Brain microvascular endothelial cell (primary cell): ENCODE measurements around the gene KCNMA1.

ENCODE experiments used
- DNase-seq: peaks from one replicate; pipeline ENCODE4 v3.0.0-alpha.2; 2020
- H3K27ac ChIP-seq: fragments of 250-450 bp; sonication (Bioruptor Pico); 2 replicates; pipeline ENCODE4 v1.5.1; 2020; ENCODE audit warnings: mild to moderate bottlenecking, moderate library complexity
- H3K27me3 ChIP-seq: fragments of 250-450 bp; sonication (Bioruptor Pico); replicated peaks from 2 replicates; pipeline ENCODE4 v1.5.1; 2020; ENCODE audit warnings: mild to moderate bottlenecking
- H3K36me3 ChIP-seq: fragments of 250-450 bp; sonication (Bioruptor Pico); replicated peaks from 2 replicates; pipeline ENCODE4 v1.5.1; 2020; ENCODE audit warnings: mild to moderate bottlenecking
- H3K4me3 ChIP-seq: 2 replicates; pipeline ENCODE4 v1.5.1; 2011; ENCODE audit warnings: low read depth, mild to moderate bottlenecking, control low read depth, low read length, moderate library complexity
- in situ Hi-C: cut with HindIII; loops from 2 replicates; pipeline ENCODE4 v1.10.0; 2017; ENCODE audit warnings: low sequenced_read_pairs, low pct_ligation_motif_present
- TF ChIP-seq, protein P1 (sequence below): IDR thresholded peaks from 2 replicates; pipeline ENCODE4 v1.5.1; 2011; ENCODE audit warnings: low read depth, mild to moderate bottlenecking, moderate library complexity, low read length, control low read depth, inconsistent platforms; ENCODE audit errors: missing control alignments

The KCNMA1 gene

DNA sequence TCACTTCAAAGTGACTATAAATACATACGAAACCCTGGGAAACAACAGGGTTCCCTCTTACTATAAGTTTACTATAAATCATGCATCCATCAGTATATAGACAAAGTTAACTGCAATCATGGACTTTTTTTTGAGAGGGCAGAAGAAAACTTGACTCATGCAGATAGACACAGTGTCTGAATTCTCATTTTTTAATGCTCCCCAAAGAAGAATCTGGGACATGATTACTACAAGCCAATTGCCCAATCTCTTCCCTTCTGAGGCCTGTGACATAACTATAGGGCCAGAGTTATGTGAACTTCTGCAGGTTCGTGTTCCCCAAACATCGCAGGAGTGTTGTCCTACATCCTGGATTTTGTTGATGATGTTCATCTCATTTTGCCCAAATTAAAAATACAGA lies 376.5 kb downstream of the KCNMA1 start:
- TF ChIP-seq, protein P1, sequence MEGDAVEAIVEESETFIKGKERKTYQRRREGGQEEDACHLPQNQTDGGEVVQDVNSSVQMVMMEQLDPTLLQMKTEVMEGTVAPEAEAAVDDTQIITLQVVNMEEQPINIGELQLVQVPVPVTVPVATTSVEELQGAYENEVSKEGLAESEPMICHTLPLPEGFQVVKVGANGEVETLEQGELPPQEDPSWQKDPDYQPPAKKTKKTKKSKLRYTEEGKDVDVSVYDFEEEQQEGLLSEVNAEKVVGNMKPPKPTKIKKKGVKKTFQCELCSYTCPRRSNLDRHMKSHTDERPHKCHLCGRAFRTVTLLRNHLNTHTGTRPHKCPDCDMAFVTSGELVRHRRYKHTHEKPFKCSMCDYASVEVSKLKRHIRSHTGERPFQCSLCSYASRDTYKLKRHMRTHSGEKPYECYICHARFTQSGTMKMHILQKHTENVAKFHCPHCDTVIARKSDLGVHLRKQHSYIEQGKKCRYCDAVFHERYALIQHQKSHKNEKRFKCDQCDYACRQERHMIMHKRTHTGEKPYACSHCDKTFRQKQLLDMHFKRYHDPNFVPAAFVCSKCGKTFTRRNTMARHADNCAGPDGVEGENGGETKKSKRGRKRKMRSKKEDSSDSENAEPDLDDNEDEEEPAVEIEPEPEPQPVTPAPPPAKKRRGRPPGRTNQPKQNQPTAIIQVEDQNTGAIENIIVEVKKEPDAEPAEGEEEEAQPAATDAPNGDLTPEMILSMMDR: no peak
- Histone ChIP-seq H3K4me3 (no peak overlapping the region), H3K27me3 (no peaks in the 10 kb centered on the region), H3K27ac (no peak overlapping the region), H3K36me3 (no peaks in the 10 kb centered on the region)
- no peak for DNase-seq
- in situ Hi-C loops: no loop called here

DNA sequence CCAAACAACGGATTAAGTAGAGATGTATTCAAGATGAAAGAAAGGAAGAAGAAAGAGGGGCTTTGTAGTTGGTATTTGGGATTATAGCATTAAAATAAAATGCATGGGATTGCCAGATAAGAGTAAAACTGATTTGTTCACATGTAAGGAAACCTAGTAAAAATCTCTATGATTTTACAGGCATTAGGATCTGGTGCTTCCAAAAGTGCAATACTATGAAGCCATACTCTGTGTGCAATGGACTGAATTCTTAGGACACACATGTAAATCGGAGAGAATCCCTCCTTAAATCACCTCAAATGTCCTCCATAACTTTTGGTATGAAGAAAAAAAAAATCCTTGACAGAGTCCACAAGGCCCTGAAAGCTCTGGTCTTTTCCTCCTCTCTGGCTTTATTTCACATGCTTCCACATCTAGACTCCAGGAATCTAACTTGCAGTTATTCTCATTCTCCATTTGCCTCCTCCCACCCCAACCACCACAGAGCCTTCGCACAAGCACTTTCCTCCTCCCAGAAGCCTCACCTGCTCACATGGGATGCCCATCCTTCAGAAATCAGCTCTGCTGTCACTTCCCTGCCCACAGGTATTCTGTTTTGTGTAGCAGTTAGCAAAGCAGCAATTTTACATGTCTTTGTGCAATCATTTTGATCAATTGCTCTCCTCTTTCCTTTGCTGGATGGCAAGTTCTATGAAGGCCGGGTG lies 378.3 kb downstream of the KCNMA1 start:
- H3K36me3 ChIP-seq: no peaks in the 10 kb centered on the region
- in situ Hi-C loops: no loop called here
- TF ChIP-seq, protein P1: no peak
- H3K4me3 ChIP-seq: no peak overlapping the region
- no peaks in the 10 kb centered on the region for H3K27me3 ChIP-seq
- no peak for DNase-seq
- H3K27ac ChIP-seq: no peak overlapping the region

DNA sequence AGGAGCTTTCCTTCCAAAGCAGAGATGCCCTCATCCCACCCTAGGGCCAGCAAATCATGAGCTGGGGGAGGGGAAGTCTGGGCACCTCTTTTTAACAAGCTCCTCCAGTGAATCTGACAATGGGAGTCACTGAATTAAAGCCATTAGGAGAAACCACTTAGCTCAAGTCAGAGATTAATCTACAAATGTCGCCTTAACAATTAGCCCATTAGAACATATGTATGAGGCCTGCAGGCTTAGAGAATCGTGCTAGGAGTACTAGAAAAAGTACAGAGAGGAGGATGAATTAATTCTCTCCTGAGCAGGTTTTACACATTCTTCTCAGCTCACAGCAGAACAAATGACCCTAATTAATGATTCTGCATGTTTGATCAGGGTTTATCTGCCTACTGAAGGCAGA lies 381.3 kb downstream of the KCNMA1 start:
- Histone ChIP-seq H3K4me3 (no peak overlapping the region), H3K27ac (no peak overlapping the region), H3K36me3 (no peaks in the 10 kb centered on the region), H3K27me3 (no peaks in the 10 kb centered on the region)
- TF ChIP-seq, protein P1: no peak
- no peak for DNase-seq
- in situ Hi-C loops: no loop called here

DNA sequence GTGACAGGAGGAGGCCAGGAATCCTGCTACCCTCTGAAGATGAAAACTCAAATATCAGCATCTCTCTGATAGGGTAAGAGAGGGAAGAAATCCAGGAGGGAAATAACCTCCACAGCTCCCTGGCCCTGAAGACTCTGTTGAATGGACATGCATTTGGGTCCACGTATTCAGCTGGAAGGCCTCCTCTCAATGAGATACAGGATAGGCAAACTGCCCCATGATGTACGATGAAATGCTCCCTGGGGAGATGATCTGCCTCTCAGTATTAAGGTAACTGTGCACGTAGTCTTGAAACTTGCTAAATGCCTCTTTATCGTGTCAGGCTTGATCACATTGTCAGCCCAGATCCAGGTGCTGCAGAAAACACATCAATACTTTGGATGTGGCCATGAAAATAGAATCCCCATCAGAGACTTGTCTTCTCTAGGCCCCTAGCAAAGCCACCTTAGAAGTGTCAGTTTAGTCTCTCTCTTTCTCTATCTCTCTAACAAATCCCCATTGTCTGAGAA lies 384.0 kb downstream of the KCNMA1 start:
- H3K4me3 ChIP-seq: no peak overlapping the region
- TF ChIP-seq, protein P1: no peak
- no peak for DNase-seq
- H3K27me3 ChIP-seq: no peaks in the 10 kb centered on the region
- no peak overlapping the region for H3K27ac ChIP-seq
- H3K36me3 ChIP-seq: no peaks in the 10 kb centered on the region
- in situ Hi-C loops: no loop called here

DNA sequence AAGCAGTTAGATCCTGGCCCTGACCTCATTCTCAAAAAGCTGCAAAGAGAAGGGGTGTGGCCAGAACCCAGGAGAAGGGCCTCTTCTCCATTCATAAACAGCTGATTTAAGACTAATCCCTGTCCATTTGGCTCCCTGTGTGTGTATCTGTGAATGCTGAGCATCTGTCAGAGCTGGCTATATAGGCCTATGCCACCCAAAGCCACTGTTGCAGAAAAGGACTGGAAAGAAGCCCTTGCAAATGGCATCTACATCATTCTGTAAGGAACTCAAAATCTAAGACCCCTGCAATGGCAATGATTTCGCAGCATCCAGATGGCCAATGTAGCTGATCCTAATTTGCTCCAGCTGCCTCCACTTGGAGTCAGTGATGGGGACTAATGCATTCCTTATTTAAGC lies 384.5 kb downstream of the KCNMA1 start:
- in situ Hi-C loops: no loop called here
- DNase-seq: no peak
- Histone ChIP-seq H3K4me3 (no peak overlapping the region), H3K27me3 (no peaks in the 10 kb centered on the region), H3K27ac (no peak overlapping the region), H3K36me3 (no peaks in the 10 kb centered on the region)
- TF ChIP-seq, protein P1: no peak
